HFFc6 (cell line): ENCODE data around the gene SLC45A2. TPM values are rescaled to one million over a fixed set of nuclear protein-coding genes. Genes with fewer than 3 reads are reported as not detected.
"Not testable (repeated sequence)": the region's sequence is repeated elsewhere in the genome, so short reads cannot be mapped to it uniquely, and the experiment has no call there.

ENCODE experiments used
- DNase-seq: peaks from one replicate; pipeline ENCODE4 v3.0.0-alpha.2; 2018
- H3K27ac Mint-ChIP-seq: 2 replicates; pipeline ENCODE4 v1.8.0; 2020; ENCODE audit warnings: mild to moderate bottlenecking, mixed read lengths
- H3K27me3 Mint-ChIP-seq: 2 replicates; pipeline ENCODE4 v1.8.0; 2021; ENCODE audit warnings: mild to moderate bottlenecking, moderate library complexity, mixed read lengths; ENCODE audit not compliant: insufficient read depth
- H3K36me3 Mint-ChIP-seq: 2 replicates; pipeline ENCODE4 v1.8.0; 2021; ENCODE audit warnings: low read depth, mixed read lengths
- H3K4me1 Mint-ChIP-seq: 2 replicates; pipeline ENCODE4 v1.8.0; 2020; ENCODE audit warnings: low read depth, mixed read lengths
- H3K4me3 Mint-ChIP-seq: 2 replicates; pipeline ENCODE4 v1.8.0; 2020; ENCODE audit warnings: mild to moderate bottlenecking, moderate library complexity, mixed read lengths
- H3K9me3 Mint-ChIP-seq: 2 replicates; pipeline ENCODE4 v1.8.0; 2020; ENCODE audit warnings: mild to moderate bottlenecking, mixed read lengths
- long read RNA-seq: library from polyadenylated mRNA; unstranded; transcript quantifications from one replicate; pipeline ENCODE4 v2.0.0, GENCODE V29; 2019
- total RNA-seq, 6 experiments: library from RNA; stranded (reverse); fragmentation: NEBNext Ultra II Directional; extraction: Animal tissue kit (Norgen Biotek cat#: 25700); gene quantifications; 2 replicates in 1 of 6; 3 replicates in 5 of 6; pipeline ENCODE4 v1.2.3, GENCODE V29; 2021
- TF ChIP-seq, protein P1 (sequence below): fragments of 200-600 bp; sonication (generic); IDR thresholded peaks from 2 replicates; pipeline ENCODE4 v1.5.0; 2021; ENCODE audit warnings: antibody characterized with exemption, mild to moderate bottlenecking

Gene SLC45A2
- total RNA-seq: not detected
- long read RNA-seq: 0 reads

GRCh38 chr5:33984671-33985124, at the start of gene SLC45A2:
Gene SLC45A2 (minus strand): TSS chr5:33984693. CDS start chr5:33984583, 110 bp downstream.
- H3K9me3 Mint-ChIP-seq: no peaks in the 10 kb centered on the region
- H3K27me3 Mint-ChIP-seq: peaks cover 2% of the 10 kb centered on the region; the same call in 1 of the 2 replicates
- no peak for DNase-seq
- H3K27ac Mint-ChIP-seq: no peak within 1 kb of the TSS
- peaks cover 17% of the 10 kb centered on the region for H3K36me3 Mint-ChIP-seq
- H3K4me3 Mint-ChIP-seq: no peak within 1 kb of the TSS
- TF ChIP-seq, protein P1, sequence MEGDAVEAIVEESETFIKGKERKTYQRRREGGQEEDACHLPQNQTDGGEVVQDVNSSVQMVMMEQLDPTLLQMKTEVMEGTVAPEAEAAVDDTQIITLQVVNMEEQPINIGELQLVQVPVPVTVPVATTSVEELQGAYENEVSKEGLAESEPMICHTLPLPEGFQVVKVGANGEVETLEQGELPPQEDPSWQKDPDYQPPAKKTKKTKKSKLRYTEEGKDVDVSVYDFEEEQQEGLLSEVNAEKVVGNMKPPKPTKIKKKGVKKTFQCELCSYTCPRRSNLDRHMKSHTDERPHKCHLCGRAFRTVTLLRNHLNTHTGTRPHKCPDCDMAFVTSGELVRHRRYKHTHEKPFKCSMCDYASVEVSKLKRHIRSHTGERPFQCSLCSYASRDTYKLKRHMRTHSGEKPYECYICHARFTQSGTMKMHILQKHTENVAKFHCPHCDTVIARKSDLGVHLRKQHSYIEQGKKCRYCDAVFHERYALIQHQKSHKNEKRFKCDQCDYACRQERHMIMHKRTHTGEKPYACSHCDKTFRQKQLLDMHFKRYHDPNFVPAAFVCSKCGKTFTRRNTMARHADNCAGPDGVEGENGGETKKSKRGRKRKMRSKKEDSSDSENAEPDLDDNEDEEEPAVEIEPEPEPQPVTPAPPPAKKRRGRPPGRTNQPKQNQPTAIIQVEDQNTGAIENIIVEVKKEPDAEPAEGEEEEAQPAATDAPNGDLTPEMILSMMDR: no peak
- peaks cover 17% of the 10 kb centered on the region for H3K4me1 Mint-ChIP-seq

- TF ChIP-seq, protein P1: no peak
- Mint-ChIP-seq H3K4me1 (no peaks in the 10 kb centered on the region), H3K4me3 (no peak overlapping the region), H3K9me3 (no peaks in the 10 kb centered on the region), H3K27ac (no peak overlapping the region), H3K36me3 (no peaks in the 10 kb centered on the region), H3K27me3 (no peaks in the 10 kb centered on the region; the same call in 1 of the 2 replicates)
- no peak for DNase-seq
Measured at GRCh38 chr5:34031966-34032365, 47.5 kb upstream of the SLC45A2 start.

DNA sequence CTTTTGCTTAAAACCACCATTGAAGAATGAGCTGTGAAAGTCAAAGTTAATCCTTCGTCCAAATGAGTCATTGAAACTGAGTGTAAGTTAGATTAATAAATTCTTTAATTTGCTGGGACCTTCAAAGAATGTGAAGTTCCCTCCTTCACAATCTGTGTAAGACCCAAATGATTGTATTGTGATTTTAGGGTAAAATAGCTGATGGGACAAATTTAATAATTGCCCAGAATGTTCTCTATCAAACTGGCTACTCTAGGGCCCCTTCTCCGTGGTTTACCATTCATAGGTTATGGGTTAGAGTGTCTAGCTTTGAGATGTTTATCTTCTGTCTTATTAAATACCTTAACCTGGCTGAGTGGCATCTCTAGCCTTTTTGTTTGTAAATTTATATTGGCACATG, 46.6 kb upstream of the SLC45A2 start:
- no peak for DNase-seq
- Mint-ChIP-seq H3K36me3 (no peaks in the 10 kb centered on the region), H3K9me3 (no peaks in the 10 kb centered on the region), H3K4me3 (no peak overlapping the region), H3K27me3 (no peaks in the 10 kb centered on the region; the same call in 1 of the 2 replicates), H3K27ac (no peak overlapping the region), H3K4me1 (peaks cover 1% of the 10 kb centered on the region; the same call in 1 of the 2 replicates)
- TF ChIP-seq, protein P1: no peak

- not testable (repeated sequence) for H3K4me1 Mint-ChIP-seq, H3K9me3 Mint-ChIP-seq
Measured at GRCh38 chr5:34030585-34030984, 46.1 kb upstream of the SLC45A2 start.

DNA sequence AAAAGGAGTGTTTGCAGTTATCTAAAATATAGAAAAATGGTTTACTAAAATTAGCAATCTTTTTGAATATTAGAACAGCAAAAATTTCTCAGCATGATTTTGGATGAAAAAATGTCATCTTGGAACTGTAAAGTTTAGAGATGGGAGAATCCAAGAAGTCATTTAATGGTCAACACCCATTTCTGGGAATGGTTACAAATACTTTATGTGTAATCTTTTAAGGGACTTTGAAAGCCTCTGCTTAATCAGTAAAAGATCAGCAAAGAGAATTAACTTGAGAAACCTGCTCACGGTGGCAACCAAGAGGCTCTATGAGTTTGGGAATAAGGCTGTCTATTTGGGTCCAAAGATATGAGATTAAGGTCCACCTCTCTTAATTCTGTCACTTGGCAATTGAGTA, 45.6 kb upstream of the SLC45A2 start:
- no peaks in the 10 kb centered on the region for H3K36me3 Mint-ChIP-seq
- H3K27ac Mint-ChIP-seq: no peak overlapping the region
- TF ChIP-seq, protein P1: no peak
- H3K9me3 Mint-ChIP-seq: no peaks in the 10 kb centered on the region
- no peaks in the 10 kb centered on the region; the same call in 1 of the 2 replicates for H3K27me3 Mint-ChIP-seq
- peaks cover 4% of the 10 kb centered on the region; the same call in 1 of the 2 replicates for H3K4me1 Mint-ChIP-seq
- DNase-seq: no peak
- H3K4me3 Mint-ChIP-seq: no peak overlapping the region

More at GRCh38 chr5:34030585-34030984, 46.1 kb upstream of the SLC45A2 start:
- H3K27ac Mint-ChIP-seq, H3K36me3 Mint-ChIP-seq, DNase-seq, H3K4me3 Mint-ChIP-seq, H3K27me3 Mint-ChIP-seq: not testable (repeated sequence)

DNA sequence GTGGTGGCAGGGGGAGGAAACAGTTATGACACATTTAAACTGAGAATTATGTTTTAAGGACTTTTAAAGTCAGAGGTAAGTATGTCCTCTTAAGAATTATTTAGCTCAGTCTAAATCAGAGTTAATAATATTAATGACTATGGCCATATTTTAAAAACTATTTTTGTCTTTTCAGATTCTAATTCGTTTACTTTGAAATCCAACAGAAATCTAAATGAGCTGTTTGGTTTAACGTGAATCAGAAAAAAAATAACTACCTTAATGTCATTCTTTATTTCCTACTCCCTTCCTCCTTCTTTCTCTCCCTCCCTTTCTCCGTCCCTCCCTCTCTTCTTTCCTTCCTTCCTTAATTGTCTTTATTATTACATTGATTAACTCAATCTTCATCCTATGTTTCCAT, 43.9 kb upstream of the SLC45A2 start:
- H3K36me3 Mint-ChIP-seq: no peaks in the 10 kb centered on the region
- no peak overlapping the region for H3K4me3 Mint-ChIP-seq
- peaks cover 6% of the 10 kb centered on the region for H3K4me1 Mint-ChIP-seq
- TF ChIP-seq, protein P1: no peak
- no peaks in the 10 kb centered on the region; the same call in 1 of the 2 replicates for H3K27me3 Mint-ChIP-seq
- no peaks in the 10 kb centered on the region for H3K9me3 Mint-ChIP-seq
- DNase-seq: no peak
- no peak overlapping the region for H3K27ac Mint-ChIP-seq
